GM19193 (cell line): ENCODE measurements around the gene SEPTIN5.

Experiments
- POLR2A ChIP-seq: IDR thresholded peaks from 4 replicates; pipeline ENCODE4 v1.6.1; 2011; ENCODE audit not compliant: insufficient read depth, insufficient read length; ENCODE audit errors: extremely low read depth

Gene SEPTIN5

DNA sequence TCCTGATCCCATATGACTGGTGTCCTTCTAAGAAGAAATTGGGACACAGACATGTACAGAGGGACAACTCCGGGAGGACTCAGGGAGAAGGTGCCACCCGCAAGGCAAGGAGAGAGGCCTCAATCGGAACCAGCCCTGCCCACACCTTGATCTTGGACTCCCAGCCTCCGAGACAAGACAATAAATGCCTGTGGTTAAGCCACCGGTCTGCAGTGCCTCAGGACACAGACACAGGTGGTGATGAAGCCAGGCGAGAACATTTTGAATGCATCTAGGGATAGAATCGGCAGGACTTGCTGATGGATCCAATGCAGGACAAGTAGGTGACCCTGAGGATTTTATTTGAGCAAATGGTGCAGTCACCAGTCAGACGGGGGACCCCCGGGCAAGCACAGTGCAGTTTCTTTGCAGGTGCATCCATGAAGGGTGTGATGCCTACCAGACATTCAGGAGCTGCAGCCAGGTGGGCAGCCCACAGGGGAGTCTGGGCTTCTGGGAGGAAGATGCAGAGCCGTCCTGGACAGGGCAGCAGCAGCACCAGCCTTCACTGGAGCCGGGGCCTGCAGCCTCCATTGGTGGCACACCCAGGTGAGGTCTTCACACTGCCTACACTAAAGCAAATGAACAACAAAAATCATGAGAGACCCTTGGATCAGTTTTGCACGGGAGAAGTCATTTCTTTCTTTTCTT, 20.2 kb upstream of the SEPTIN5 start:
- TF ChIP-seq POLR2A, result no peak

DNA sequence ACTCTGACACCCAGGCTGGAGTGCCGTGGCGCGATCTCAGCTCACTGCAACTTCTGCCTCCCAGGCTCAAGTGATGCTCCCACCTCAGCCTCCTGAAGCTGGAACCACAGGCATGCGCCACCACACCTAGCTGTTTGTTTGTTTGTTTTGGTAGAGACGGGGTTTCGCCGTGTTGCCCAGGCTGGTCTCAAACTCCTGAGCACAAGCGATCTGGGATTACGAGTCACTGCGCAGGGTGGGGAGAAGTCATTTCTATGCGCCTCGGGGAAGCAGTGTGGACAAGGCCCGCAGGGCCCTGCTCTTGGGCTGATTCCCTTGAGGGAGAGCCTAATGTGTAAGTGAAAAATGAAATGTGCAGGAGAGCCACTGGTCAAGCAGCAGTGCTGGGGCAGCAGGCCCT, 19.6 kb upstream of the SEPTIN5 start:
- TF ChIP-seq POLR2A, result no peak

DNA sequence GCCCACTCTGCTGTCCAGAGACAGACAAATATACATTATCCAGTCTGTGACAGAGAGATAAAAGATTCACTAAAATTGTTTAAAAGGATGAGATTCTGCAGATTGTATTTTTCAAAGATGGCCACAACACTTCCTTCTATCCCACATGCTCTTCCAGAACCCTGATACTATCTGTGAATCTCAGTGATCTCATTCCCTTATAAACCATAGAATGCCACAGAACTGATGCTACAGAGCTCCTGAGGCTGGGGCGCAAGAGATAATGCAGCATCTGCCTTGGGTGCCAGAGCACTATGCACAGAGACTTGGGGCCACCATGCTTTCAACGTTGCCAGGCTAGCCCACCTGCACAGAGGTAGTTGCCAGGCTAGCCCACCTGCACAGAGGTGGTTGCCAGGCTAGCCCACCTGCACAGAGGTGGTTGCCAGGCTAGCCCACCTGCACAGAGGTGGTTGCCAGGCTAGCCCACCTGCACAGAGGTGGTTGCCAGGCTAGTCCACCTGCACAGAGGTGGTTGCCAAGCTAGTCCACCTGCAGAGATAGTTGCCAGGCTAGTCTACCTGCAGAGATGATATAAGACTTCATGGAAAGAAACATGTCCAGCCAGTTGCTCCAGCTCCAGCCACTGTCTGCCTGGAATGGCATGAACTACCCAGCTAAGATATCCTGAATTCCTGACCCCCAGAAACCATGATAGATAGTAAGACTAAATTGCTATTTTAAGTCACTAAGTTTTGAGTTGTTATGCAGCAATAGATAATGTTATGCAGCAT, 17.6 kb upstream of the SEPTIN5 start:
- no peak for TF ChIP-seq POLR2A

DNA sequence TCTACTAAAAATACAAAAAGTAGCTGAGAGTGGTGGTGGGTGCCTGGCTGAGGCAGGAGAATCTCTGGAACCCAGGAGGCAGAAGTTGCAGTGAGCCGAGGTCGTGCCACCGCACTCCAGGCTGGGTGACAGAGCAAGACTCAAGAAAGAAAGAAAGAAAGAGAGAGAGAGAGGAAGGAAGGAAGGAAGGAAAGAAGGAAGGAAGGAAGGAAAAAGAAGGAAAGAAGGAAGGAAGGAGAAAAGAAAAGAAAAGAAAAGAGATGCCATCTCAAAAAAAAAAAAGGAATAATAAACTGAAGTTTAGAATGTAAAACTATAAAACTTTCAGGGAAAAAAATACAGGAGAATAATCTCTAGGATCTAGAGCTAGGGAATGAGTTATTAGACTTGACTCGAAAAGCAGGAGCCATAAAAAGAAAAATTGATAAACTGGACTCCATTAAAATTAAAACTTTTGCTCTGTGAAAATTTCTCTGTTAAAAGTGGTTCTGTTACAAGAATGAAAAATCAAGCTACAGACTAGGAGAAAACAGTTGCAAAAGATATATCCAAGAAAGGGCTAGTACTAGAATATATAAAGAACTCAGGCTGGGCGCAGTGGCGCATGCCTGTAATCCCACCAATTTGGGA, 13.4 kb upstream of the SEPTIN5 start:
- no peak for TF ChIP-seq POLR2A

DNA sequence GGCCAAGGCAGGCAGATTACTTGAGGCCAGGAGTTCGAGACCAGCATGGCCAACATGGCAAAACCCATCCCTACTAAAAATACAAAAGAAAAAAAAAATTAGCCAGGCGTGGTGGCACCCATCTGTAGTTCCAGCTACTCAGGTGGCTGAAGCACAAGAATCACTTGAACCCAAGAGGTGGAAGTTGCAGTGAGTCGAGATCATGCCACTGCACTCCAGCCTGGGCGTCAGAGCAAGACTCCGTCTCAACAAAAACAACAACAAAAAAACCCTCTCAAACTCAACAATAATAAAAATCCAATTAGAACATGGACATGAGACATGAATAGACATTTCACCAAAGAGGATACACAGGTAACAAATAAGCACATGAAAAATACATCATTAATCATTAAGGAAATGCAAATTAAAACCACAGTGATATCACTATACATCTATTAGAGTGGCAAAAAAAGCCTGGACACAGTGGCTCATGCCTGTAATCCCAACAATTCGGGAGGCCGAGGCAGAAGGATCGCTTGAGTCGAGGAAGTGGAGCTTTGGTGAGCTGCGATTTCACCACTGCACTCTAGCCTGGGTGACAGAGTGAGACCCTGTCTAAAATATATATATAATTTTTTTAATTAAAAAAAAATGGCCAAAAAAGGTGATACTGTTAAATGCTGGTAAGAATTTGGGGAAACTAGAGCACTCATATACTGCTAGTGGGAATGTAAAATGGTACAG, 12.7 kb upstream of the SEPTIN5 start:
- no peak for TF ChIP-seq POLR2A

DNA sequence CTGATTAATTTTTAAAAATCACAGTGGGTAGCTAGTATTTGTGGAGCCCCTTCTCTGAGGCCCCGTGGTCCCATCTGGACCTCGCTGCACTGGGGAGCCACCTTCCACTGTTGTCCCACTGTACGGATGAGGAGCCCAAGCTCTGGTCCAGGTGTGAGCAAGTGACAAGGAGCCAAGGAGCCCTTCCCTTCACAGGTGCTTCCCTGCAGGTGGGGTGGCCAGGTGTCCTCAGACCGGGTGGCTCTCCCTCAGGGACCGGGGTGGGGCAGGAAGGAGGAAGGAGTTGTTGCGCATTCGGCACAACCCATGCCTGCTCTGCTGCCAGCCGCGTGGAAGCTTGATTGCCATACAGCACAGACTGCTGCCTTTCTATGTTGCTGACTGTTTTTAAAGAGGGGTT, 10.4 kb upstream of the SEPTIN5 start:
- no peak for TF ChIP-seq POLR2A

DNA sequence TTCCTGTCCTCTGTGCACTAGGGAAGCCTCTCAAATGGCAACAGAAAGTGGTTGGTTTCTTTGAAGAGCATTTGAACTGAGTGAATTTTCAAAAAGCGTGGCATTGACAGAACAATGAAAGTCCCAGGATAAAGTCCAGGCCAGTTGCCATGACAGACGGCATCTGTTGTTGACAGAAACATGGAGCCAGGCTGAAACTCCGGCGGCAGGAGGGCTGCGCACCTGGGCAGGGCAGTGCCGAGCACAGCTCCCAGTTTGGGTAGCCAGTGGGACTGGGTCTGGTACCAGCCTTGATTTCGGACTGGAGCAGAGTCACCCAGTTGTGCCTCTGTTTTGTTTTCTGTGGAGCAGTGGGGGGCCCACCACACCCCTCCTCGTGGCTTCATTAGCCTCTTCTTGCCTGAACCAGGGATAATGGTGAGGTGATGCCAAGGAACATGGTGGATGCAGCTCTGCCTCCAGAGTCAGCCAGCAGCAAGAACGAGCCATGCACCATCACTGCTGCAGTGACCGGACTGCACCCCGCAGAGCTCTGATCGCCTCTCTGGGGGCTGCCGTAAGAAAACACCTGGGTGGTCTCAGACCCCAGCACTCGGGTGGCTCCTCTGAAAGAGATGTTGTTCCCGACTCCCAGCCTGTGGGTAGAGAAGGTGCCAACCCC, 9.8 kb upstream of the SEPTIN5 start:
- no peak for TF ChIP-seq POLR2A

DNA sequence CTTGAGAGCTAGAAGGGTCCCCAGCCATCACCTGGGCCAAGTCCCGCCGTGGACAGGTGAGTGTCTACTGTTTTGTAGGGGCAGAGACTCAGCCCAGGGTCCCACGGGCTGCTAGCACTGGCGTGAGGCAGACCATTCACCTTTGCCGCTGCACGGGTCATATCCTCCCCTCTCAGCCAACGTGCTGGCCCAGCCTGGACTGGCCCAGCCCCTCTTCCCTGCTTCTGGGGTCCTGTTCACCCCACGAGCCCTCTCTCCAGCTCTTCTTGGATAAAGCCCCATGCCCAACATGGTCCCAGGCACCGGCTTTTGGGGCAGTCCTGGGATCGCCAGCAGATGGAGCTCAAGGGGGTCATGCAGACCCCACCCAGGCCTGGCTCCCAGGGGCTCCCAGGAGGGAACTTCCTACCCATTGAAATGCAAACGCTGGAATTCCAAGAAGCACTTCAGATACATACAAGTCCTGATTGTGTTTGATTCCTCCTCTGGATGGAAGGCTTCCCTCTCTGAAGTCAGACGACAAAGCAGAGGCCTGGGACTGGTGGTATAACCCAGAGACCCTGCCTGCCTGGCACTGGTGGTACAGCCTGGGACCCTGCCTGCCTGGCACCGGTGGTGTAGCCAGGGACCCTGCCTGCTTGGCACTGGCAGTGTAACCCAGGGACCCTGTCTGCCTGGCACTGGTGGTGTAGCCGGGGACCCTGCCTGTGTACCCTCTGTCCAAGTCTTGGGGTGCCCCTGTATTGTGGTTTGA, 8.9 kb upstream of the SEPTIN5 start:
- no peak for TF ChIP-seq POLR2A

DNA sequence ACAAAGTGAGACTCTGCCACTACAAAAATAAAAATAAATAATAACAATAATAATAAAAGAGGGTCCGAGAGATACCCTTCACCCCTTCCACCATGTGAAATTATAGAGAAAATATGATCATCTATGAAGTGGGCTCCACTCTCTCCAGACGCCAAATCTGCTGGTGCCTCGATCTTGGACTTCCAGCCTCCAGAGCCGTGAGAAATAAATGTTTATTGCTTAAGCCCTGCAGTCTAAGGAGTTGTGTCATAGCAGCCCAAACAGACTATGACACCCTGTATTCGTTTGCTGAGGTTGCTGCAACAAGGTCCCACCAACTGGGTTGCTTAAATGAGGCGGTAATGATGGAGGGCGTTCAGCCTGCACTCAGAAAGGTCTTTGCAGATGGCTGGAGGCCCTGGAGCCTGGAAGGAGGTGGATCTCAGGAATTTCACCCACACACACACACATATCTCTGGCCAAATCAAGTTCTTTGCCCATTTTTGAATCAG, 7.6 kb upstream of the SEPTIN5 start:
- TF ChIP-seq POLR2A, result no peak

DNA sequence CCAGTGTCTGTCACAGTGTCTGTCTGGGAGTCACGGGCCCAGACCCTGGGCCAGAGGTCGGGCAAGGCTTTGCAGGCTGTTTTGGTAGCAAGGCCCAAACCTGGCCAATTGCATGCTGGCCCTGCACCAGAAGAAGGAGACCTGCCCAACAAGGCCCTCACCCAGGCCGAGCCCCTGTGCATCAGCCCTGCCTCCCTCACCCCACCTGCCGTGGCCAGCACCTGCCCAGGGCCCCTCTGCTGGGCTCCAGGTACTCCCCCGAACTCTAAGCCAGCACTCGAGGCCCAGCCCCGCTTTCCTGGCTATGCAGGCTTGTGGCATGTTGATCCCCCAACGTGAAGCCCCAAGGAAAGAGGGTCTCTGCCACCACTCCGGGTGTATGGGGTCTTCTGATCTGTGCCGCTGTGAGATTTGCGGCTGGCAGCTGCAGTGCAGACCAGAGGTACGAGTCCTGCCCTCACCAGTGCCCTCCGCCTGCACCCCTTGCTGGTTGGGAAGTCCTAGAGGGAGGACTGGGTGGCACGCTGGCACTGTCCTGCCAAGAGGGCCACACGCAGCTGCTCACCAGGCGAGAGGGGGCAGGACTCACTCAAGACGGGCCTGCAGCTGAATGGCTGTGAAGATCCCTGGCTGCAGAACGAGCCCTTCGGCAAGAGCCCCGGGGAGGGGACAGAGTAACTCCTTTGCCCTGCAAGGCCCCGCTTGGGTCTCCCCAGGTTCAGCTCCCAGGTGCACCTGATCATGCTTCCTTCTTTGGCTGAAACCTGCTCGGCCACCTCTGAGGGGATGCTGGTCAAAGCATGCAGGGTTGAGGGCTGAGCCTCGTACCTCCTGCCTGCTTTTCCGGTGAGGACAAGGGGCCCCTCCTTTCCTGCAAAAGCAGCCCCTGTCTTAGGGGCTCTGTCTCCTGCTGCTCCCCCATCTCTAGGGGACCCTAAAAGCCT, 6.7 kb upstream of the SEPTIN5 start:
- TF ChIP-seq POLR2A, result no peak

DNA sequence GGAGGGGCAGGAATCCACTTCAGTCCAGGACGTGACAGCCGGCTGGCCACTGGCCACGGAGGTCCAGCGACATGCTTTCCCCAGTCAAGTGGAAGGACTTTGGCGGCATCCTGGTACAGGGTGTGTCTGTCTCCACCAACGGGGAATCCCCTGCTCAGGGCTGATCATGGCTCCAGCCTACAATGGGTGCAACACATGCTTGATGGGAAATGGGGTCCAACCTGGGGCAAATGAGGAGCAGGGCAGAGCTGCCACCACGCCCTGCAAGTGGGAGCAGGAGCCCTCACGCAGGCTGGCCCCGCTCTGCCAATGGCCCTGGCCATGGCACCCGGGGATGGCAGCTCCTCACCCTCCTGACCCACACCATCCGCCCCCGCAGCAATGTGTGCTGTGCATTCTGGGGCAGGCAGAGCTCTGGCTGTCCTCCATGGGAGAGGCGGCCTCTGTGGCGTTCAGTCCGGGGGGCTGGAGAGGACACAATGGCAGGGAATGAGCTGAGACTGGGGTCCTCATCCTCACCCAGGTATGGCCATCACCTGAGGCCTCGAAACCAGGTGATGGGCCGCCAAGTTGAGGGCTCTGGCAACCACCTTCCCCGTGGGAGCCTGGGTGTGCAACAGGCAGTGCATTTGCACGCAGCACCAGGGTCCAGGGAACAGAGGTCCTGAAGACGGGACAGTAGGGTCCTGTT, 5.8 kb upstream of the SEPTIN5 start:
- TF ChIP-seq POLR2A, result no peak

DNA sequence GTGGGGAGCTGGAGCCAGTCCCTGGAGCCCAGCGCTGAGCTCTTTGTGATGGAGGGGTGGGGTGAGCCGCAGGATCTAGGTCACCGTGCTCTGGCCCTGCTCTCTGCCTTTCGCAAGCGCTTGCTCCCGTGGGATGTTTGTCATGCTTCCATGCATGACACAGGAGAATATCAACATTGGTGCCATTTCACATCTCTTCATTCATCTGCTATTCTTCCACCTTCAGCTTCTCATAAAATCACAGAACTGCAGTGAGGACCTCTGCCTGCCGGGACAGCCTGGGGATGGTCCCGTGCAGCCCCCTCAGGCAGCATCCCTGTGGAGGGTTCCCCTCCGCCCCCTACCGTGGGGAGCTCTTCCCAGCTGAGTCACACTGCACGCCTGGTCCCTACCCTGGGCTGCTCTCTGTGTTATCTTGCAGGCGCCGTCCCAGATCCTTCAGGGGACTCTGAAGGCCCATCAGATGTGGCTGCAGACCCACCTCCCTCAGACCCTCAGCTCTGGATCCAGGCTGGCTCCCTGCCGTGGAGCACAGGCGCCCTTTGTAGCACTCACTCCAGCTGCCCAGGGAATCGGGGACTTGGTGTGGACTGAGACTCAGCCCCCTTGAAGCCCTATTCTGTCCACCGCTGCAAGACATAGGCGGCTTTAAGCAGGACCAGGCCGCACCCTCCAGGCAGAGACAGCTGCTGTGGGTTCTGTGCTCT, 5.1 kb upstream of the SEPTIN5 start:
- no peak for TF ChIP-seq POLR2A
